GM18499 (cell line): ENCODE results near the gene ABTB1.
"Not testable (repeated sequence)": the region's sequence is repeated elsewhere in the genome, so short reads cannot be mapped to it uniquely, and the experiment has no call there.

Experiments
- ATAC-seq: cut with Tn5 transposase; IDR thresholded peaks from one replicate; pipeline ENCODE4 v1.9.1; 2021; ENCODE audit warnings: moderate number of reproducible peaks; ENCODE audit not compliant: insufficient read depth, unreplicated experiment

Gene ABTB1

GRCh38 chr3:127670229-127670559, 2.6 kb upstream of the ABTB1 start:
- no peak for ATAC-seq

GRCh38 chr3:127670761-127671522, 1.8 kb upstream of the ABTB1 start:
- ATAC-seq = no peak

GRCh38 chr3:127671523-127672428, 976 bp upstream of the ABTB1 start:
- ATAC-seq = no peak

GRCh38 chr3:127673191-127674100, 694 bp downstream of the ABTB1 start:
- no peak for ATAC-seq

GRCh38 chr3:127674101-127674721, 1.5 kb downstream of the ABTB1 start:
- ATAC-seq = no peak

- ATAC-seq = no peak
Observed at GRCh38 chr3:127674790-127675189, 2.0 kb downstream of the ABTB1 start.

GRCh38 chr3:127675651-127676391, 3.1 kb downstream of the ABTB1 start:
- ATAC-seq = no peak

GRCh38 chr3:127676456-127676855, 3.7 kb downstream of the ABTB1 start:
- no peak for ATAC-seq

GRCh38 chr3:127676921-127677351, 4.2 kb downstream of the ABTB1 start:
- no peak for ATAC-seq

GRCh38 chr3:127677541-127678314, 5.0 kb downstream of the ABTB1 start:
- no peak for ATAC-seq

- ATAC-seq = no peak
Observed at GRCh38 chr3:127678315-127678599, 5.5 kb downstream of the ABTB1 start.

- ATAC-seq = no peak
Observed at GRCh38 chr3:127678611-127679533, 6.1 kb downstream of the ABTB1 start.

GRCh38 chr3:127679534-127680145, 6.9 kb downstream of the ABTB1 start:
- ATAC-seq = no peak

- no peak for ATAC-seq
Observed at GRCh38 chr3:127680146-127680661, 7.5 kb downstream of the ABTB1 start.

GRCh38 chr3:127680798-127681221, 8.1 kb downstream of the ABTB1 start:
- no peak for ATAC-seq

- ATAC-seq = not testable (repeated sequence)
Observed at GRCh38 chr3:127682175-127682554, 9.4 kb downstream of the ABTB1 start.

GRCh38 chr3:127682561-127682960, 9.8 kb downstream of the ABTB1 start:
- ATAC-seq = no peak
